Neural progenitor cell (in vitro differentiated cells): Measurements from ENCODE around the gene AKR7A3. TPM values are rescaled to one million over a fixed set of nuclear protein-coding genes. Genes with fewer than 3 reads are reported as not detected.
A peak's percentile ranks its signal among the peaks of the same experiment; 100 is the strongest.
"Not testable (repeated sequence)": the region's sequence is repeated elsewhere in the genome, so short reads cannot be mapped to it uniquely, and the experiment has no call there.

ENCODE experiments used
- DNase-seq: peaks from one replicate; pipeline ENCODE4 v3.0.0-alpha.2; 2016; ENCODE audit warnings: low spot score
- H2AFZ ChIP-seq: fragments of 200-600 bp; sonication (generic); replicated peaks from 2 replicates; pipeline ENCODE4 v1.6.1; 2016; ENCODE audit warnings: antibody characterized with exemption
- H3F3A ChIP-seq: fragments of 200-600 bp; sonication (generic); 2 replicates; pipeline ENCODE4 v1.6.1; 2016; ENCODE audit warnings: antibody characterized with exemption, low read depth
- H3K27ac ChIP-seq: fragments of 200-600 bp; sonication (generic); 2 replicates; pipeline ENCODE4 v1.5.1; 2016; ENCODE audit warnings: mild to moderate bottlenecking
- H3K27me3 ChIP-seq: fragments of 200-600 bp; sonication (generic); 2 replicates; pipeline ENCODE4 v1.6.1; 2016; ENCODE audit warnings: mild to moderate bottlenecking, moderate library complexity
- H3K36me3 ChIP-seq: fragments of 200-600 bp; sonication (generic); 2 replicates; pipeline ENCODE4 v1.5.1; 2016
- H3K4me1 ChIP-seq: fragments of 200-600 bp; sonication (generic); 2 replicates; pipeline ENCODE4 v1.6.1; 2016; ENCODE audit warnings: mixed run types
- H3K4me2 ChIP-seq: fragments of 200-600 bp; sonication (generic); 2 replicates; pipeline ENCODE4 v1.6.1; 2016
- H3K4me3 ChIP-seq: fragments of 200-600 bp; sonication (generic); 2 replicates; pipeline ENCODE4 v1.5.1; 2016
- H3K79me2 ChIP-seq: fragments of 200-600 bp; sonication (generic); 2 replicates; pipeline ENCODE4 v1.6.1; 2016; ENCODE audit warnings: low read depth
- H3K9ac ChIP-seq: fragments of 200-600 bp; sonication (generic); 2 replicates; pipeline ENCODE4 v1.6.1; 2016
- H3K9me3 ChIP-seq: fragments of 200-600 bp; sonication (generic); 2 replicates; pipeline ENCODE4 v1.5.1; 2016; ENCODE audit warnings: low read depth
- H4K20me1 ChIP-seq: fragments of 200-600 bp; sonication (generic); 2 replicates; pipeline ENCODE4 v1.6.1; 2016; ENCODE audit warnings: low read depth
- H3K27ac Mint-ChIP-seq: 3 replicates; pipeline ENCODE4 v1.8.0; 2021; ENCODE audit warnings: mixed read lengths
- H3K27me3 Mint-ChIP-seq: 2 replicates; pipeline ENCODE4 v1.8.0; 2022; ENCODE audit warnings: low read depth, mild to moderate bottlenecking, inconsistent platforms, moderate library complexity, mixed read lengths; ENCODE audit not compliant: insufficient read depth
- H3K36me3 Mint-ChIP-seq: 3 replicates; pipeline ENCODE4 v1.8.0; 2021; ENCODE audit warnings: mixed read lengths
- H3K4me1 Mint-ChIP-seq: 3 replicates; pipeline ENCODE4 v1.8.0; 2021; ENCODE audit warnings: mixed read lengths
- H3K4me3 Mint-ChIP-seq: 3 replicates; pipeline ENCODE4 v1.8.0; 2021; ENCODE audit warnings: mild to moderate bottlenecking, moderate library complexity, mixed read lengths
- H3K9me3 Mint-ChIP-seq: 3 replicates; pipeline ENCODE4 v1.8.0; 2020; ENCODE audit warnings: mixed read lengths
- CTCF ChIP-seq: fragments of 200-600 bp; sonication (generic); IDR thresholded peaks from 2 replicates; pipeline ENCODE4 v1.5.1; 2017; ENCODE audit warnings: antibody characterized with exemption, mild to moderate bottlenecking
- EZH2 ChIP-seq: fragments of 200-600 bp; sonication (generic); IDR thresholded peaks from 2 replicates; pipeline ENCODE4 v1.6.1; 2017; ENCODE audit warnings: antibody characterized with exemption, mild to moderate bottlenecking, moderate library complexity
- EZH2phosphoT487 ChIP-seq: fragments of 200-600 bp; sonication (generic); IDR thresholded peaks from 2 replicates; pipeline ENCODE4 v1.6.1; 2017; ENCODE audit warnings: antibody characterized with exemption
- total RNA-seq: library from RNA; depleted of rRNA; stranded (reverse); fragments of >200 nt; gene quantifications from 2 replicates; pipeline ENCODE4 v1.2.3, GENCODE V29; 2015; ENCODE audit warnings: low replicate concordance

The AKR7A3 gene
- total RNA-seq = 0.96 TPM in 1 of 2 replicates, not detected in the other

- peak within 1 kb of the TSS; percentile 63 for H3K27ac Mint-ChIP-seq
- peak within 1 kb of the TSS; percentile 44 for H3K4me3 ChIP-seq
- H3K4me3 Mint-ChIP-seq = peak within 1 kb of the TSS; percentile 46
Observed at GRCh38 chr1:19288324-19289241, at the start of gene AKR7A3. AKR7A3 (minus strand) TSS chr1:19288770; CDS start chr1:19288709, 61 bp downstream.

GRCh38 chr1:19338323-19338762 lies 49.8 kb upstream of the AKR7A3 start:
- no peak overlapping the region for H2AFZ ChIP-seq
- DNase-seq = peak; percentile 81
- TF ChIP-seq CTCF (peak; percentile 65), EZH2phosphoT487 (no peak)
- H3K36me3 ChIP-seq = no peaks in the 10 kb centered on the region
- H3K9me3 Mint-ChIP-seq = no peaks in the 10 kb centered on the region
- peaks cover 22% of the 10 kb centered on the region for H4K20me1 ChIP-seq
- H3K27me3 Mint-ChIP-seq = peaks cover 5% of the 10 kb centered on the region
- H3K4me1 ChIP-seq = peaks cover 10% of the 10 kb centered on the region
- H3F3A ChIP-seq = peaks cover 17% of the 10 kb centered on the region
- H3K4me2 ChIP-seq = peak overlapping the region; percentile 43
- H3K36me3 Mint-ChIP-seq = peaks cover 4% of the 10 kb centered on the region
- H3K79me2 ChIP-seq = no peaks in the 10 kb centered on the region
- no peak overlapping the region for H3K27ac ChIP-seq
- H3K27me3 ChIP-seq = no peaks in the 10 kb centered on the region
- H3K4me3 Mint-ChIP-seq = no peak overlapping the region
- H3K4me3 ChIP-seq = no peak overlapping the region
- H3K9me3 ChIP-seq = no peaks in the 10 kb centered on the region
- H3K4me1 Mint-ChIP-seq = peaks cover 19% of the 10 kb centered on the region
- no peak overlapping the region for H3K9ac ChIP-seq
- H3K27ac Mint-ChIP-seq = no peak overlapping the region

More at GRCh38 chr1:19288324-19289241, at the start of gene AKR7A3:
- not testable (repeated sequence) for H3K9me3 ChIP-seq, H3K4me1 ChIP-seq, H3K27ac ChIP-seq, H3K79me2 ChIP-seq, H3K4me1 Mint-ChIP-seq, H4K20me1 ChIP-seq, H3F3A ChIP-seq, H3K9ac ChIP-seq, H3K36me3 ChIP-seq, H3K27me3 Mint-ChIP-seq
- DNase-seq = peak; percentile 76
- H2AFZ ChIP-seq = peak within 1 kb of the TSS; percentile 43
- Mint-ChIP-seq H3K36me3 (peaks cover 36% of the 10 kb centered on the region), H3K9me3 (peaks cover 18% of the 10 kb centered on the region)
- peak within 1 kb of the TSS; percentile 80 for H3K4me2 ChIP-seq
- H3K27me3 ChIP-seq = peaks cover 34% of the 10 kb centered on the region

- Histone ChIP-seq H3K4me3 (no peak overlapping the region), H4K20me1 (peaks cover 22% of the 10 kb centered on the region), H3K27me3 (no peaks in the 10 kb centered on the region), H3K9ac (no peak overlapping the region), H3K79me2 (no peaks in the 10 kb centered on the region), H3K36me3 (no peaks in the 10 kb centered on the region), H3K4me2 (no peak overlapping the region), H3F3A (peaks cover 17% of the 10 kb centered on the region), H3K27ac (no peak overlapping the region), H3K9me3 (no peaks in the 10 kb centered on the region), H2AFZ (no peak overlapping the region), H3K4me1 (peaks cover 10% of the 10 kb centered on the region)
- Mint-ChIP-seq H3K4me1 (peaks cover 19% of the 10 kb centered on the region), H3K27me3 (peaks cover 2% of the 10 kb centered on the region), H3K4me3 (no peak overlapping the region), H3K9me3 (no peaks in the 10 kb centered on the region), H3K36me3 (no peaks in the 10 kb centered on the region), H3K27ac (no peak overlapping the region)
- TF ChIP-seq EZH2phosphoT487 = no peak
- no peak for TF ChIP-seq EZH2
- no peak for TF ChIP-seq CTCF
- no peak for DNase-seq
Observed at GRCh38 chr1:19337289-19337688, 48.7 kb upstream of the AKR7A3 start.

GRCh38 chr1:19336543-19336942 lies 48.0 kb upstream of the AKR7A3 start:
- Histone ChIP-seq H3K4me2 (no peak overlapping the region), H4K20me1 (peaks cover 22% of the 10 kb centered on the region), H3K4me3 (no peak overlapping the region), H3K36me3 (no peaks in the 10 kb centered on the region), H3K27ac (no peak overlapping the region), H3K27me3 (no peaks in the 10 kb centered on the region), H3K9ac (no peak overlapping the region), H3F3A (peaks cover 17% of the 10 kb centered on the region), H3K4me1 (peaks cover 10% of the 10 kb centered on the region), H2AFZ (no peak overlapping the region), H3K79me2 (no peaks in the 10 kb centered on the region), H3K9me3 (no peaks in the 10 kb centered on the region)
- Mint-ChIP-seq H3K36me3 (no peaks in the 10 kb centered on the region), H3K4me1 (peaks cover 15% of the 10 kb centered on the region), H3K27ac (no peak overlapping the region), H3K27me3 (peaks cover 2% of the 10 kb centered on the region), H3K4me3 (no peak overlapping the region), H3K9me3 (no peaks in the 10 kb centered on the region)
- no peak for DNase-seq
- TF ChIP-seq EZH2phosphoT487 (no peak), EZH2 (no peak), CTCF (no peak)
